Measurements from ENCODE around the gene CPXM1.

Gene CPXM1

DNA sequence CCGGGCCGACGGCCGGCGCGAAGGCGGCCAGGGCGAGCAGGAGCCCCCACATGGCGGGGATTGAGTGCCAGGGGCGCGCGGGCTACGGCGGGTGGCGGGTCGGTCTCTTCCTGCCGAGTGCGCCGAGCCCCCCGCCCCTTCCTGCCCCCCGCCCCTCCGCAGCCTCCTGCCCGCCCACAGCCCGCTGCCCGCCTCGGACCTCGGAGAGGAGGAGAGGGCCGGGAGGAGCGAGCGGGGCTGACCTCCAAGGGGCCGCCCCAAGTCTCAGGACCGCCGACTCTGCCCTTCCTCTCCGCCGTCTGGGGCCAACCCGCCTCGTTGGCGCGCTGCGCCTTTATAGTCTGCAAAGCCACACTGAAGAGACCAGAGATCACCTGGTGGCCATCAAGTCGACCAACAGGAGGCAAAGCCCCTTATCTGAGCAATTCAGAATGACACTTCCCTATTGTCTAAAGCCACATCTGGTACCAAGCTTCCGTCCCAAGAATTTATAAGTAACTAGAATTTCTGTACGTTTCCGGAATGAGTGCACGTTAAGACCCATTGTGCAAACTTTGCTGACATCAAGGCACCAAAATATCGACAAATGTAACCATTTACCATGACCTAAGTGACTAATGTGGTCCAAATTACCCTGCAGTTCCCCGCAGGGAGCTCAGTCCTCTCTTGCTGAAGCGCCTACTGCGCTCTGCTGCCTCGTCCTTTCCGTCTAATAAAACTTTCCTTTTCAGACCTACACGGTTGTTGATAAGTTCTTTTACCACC, at the start of gene CPXM1:
TSS of gene CPXM1 (minus strand) at position 107 of the 765 bp plus-strand sequence. CDS start at position 52, 55 bp downstream.
- DNase-seq (ENCODE audit: low read depth) = no peak
- TF ChIP-seq, protein P1, sequence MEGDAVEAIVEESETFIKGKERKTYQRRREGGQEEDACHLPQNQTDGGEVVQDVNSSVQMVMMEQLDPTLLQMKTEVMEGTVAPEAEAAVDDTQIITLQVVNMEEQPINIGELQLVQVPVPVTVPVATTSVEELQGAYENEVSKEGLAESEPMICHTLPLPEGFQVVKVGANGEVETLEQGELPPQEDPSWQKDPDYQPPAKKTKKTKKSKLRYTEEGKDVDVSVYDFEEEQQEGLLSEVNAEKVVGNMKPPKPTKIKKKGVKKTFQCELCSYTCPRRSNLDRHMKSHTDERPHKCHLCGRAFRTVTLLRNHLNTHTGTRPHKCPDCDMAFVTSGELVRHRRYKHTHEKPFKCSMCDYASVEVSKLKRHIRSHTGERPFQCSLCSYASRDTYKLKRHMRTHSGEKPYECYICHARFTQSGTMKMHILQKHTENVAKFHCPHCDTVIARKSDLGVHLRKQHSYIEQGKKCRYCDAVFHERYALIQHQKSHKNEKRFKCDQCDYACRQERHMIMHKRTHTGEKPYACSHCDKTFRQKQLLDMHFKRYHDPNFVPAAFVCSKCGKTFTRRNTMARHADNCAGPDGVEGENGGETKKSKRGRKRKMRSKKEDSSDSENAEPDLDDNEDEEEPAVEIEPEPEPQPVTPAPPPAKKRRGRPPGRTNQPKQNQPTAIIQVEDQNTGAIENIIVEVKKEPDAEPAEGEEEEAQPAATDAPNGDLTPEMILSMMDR (conservative IDR thresholded peaks at IDR 0.05; ENCODE audit: low read depth, low read length) = no peak
- peak within 1 kb of the TSS; percentile 37 for H3K4me3 ChIP-seq (ENCODE audit: low read length)

DNA sequence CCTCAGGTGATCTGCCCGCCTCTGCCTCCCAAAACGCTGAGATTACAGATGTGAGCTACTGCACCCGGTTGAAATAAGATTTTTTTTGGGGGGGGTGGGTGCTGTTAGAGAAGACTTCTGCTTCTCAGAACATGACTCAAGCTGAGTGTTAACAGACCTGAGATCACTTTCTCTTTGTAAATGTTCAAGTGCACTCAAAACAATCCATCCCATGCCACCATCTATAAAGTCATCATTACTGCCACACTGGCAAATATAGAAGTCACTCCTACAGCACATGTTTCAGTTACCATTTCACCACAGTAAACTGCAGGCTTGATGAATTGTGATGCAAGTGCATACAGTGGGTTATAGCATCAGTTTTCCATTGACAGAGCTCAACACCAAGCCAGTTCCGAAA, 49.1 kb upstream of the CPXM1 start:
- TF ChIP-seq, protein P1 (conservative IDR thresholded peaks at IDR 0.05; ENCODE audit: low read depth, low read length) = no peak
- no peak overlapping the region for H3K4me3 ChIP-seq (ENCODE audit: low read length)
- DNase-seq (ENCODE audit: low read depth) = no peak

DNA sequence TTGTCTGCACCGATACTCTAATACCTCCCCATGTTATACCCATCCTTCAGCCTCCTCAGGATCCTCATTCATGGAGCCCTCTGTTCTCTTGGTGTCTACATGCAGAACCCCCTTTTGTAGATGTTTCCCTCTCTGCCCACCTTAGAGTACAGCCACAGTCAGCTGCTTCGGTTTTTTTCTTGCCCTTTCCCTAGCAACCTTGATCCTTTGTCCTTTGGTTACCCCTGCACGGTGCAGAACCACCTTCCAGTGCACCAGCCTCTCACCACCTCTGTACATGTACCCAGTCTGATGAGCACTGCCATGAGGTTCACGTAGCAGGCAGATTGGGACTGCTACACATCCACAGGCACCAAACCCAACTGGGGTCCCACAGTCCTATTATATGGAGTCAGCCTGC, 47.4 kb upstream of the CPXM1 start:
- TF ChIP-seq, protein P1 (conservative IDR thresholded peaks at IDR 0.05; ENCODE audit: low read depth, low read length) = no peak
- no peak for DNase-seq (ENCODE audit: low read depth)

DNA sequence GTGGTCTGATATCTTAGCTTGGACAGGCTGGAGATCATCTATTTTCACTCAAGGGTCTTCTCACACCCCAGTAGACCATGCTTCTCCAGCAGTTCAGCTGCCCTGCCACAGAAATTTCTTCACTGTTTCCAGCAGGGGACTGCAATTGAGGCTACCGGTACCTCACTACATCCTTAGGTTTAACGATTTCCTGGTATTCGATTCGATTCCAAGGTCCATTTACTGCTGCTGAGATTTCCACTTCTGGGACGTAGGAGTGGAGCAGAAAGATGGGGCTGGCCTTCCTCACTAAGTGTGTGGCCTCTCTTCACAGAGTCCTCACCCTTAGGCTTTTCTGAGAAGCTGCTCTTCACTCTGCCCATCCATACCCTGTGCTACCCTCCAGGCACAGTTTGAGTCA, 46.3 kb upstream of the CPXM1 start:
- H3K4me3 ChIP-seq (ENCODE audit: low read length) = no peak overlapping the region
- no peak for DNase-seq (ENCODE audit: low read depth)
- TF ChIP-seq, protein P1 (conservative IDR thresholded peaks at IDR 0.05; ENCODE audit: low read depth, low read length) = no peak

More for the DNA sequence above, 47.4 kb upstream of the CPXM1 start:
- H3K4me3 ChIP-seq (ENCODE audit: low read length) = no peak overlapping the region

DNA sequence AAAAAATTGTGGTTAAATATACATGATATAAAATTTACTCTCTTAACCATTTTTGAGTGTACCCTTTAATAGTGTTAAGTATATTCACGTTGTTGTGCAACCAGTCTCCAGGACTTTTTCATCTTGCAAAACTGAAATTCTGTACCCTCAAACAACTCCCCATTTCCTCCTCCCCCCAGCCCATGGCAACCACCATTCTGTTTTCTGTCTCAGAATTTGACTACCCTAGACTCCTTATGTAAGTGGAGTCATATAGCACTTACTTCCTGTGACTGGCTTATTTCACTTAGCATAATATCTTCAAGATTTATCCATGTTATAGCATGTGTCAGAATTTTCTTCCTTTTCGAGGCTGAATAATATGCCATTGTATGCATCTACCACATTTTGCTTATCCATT, 45.2 kb upstream of the CPXM1 start:
- no peak overlapping the region for H3K4me3 ChIP-seq (ENCODE audit: low read length)
- DNase-seq (ENCODE audit: low read depth) = no peak
- TF ChIP-seq, protein P1 (conservative IDR thresholded peaks at IDR 0.05; ENCODE audit: low read depth, low read length) = no peak

DNA sequence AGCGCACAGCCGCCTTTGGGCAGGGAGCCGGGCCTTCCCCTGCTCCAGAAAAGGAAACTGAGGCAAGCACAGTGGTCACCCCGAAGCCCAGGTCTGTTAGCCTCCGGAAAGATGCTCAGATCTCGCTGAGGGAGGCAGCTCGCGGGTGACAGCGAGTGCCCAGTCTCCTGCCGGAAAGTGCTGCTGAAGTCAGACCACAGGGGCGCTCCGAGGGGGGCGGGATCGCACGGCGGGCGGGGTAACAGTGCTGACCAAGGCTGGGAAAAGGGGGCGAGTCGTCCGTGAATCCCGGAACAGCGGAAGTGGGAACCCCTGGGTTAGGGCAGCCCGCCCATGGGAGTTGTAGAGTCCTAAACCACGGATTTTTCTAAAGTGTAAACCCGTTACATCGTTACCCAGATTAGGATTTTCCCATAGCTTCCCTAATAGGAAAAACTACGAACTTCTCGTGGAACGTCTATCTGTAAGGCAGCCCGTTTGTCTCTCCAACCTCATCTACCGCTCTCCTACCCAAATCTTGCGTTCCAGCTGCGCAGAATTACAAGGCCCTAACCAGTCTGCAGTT, 40.6 kb upstream of the CPXM1 start:
- no peak for DNase-seq (ENCODE audit: low read depth)
- peak overlapping the region; percentile 86 for H3K4me3 ChIP-seq (ENCODE audit: low read length)

More for the DNA sequence above, 40.6 kb upstream of the CPXM1 start:
- TF ChIP-seq, protein P1 (conservative IDR thresholded peaks at IDR 0.05; ENCODE audit: low read depth, low read length) = no peak
